H1 (cell line): Measurements from ENCODE around the gene ALPG. TPM values are rescaled to one million over a fixed set of nuclear protein-coding genes. Genes with fewer than 3 reads are reported as not detected.

Experiments used
- CTCF ChIA-PET: fragments of 300-600 bp; sonication (Branson Sonifier 250); formaldehyde crosslinking; loops from one replicate; lab custom pipeline; 2021; ENCODE audit not compliant: partially characterized antibody; lab: Charles Lee
- POLR2A ChIA-PET: fragments of 300-600 bp; sonication (Branson Sonifier 250); formaldehyde crosslinking; loops from one replicate; lab custom pipeline; 2021; ENCODE audit warnings: inconsistent platforms; ENCODE audit not compliant: partially characterized antibody; lab: Charles Lee
- DNase-seq, 2 experiments: peaks; one replicate each; pipeline versions ENCODE4 v3.0.0 to v3.0.0-alpha.2; 2010 to 2022; ENCODE audit warnings: low spot score in 2 of 2, low read depth in 1 of 2, mixed read lengths in 1 of 2
- FAIRE-seq: peaks from 2 replicates; lab custom pipeline; 2011; peaks lifted over from hg19 to GRCh38; lab: Jason Lieb, UNC
- H2AFZ ChIP-seq: 2 replicates; pipeline ENCODE4 v1.8.1; 2012; ENCODE audit warnings: low read length, inconsistent platforms
- H2AK5ac ChIP-seq: 2 replicates; pipeline ENCODE4 v1.6.1; 2013; ENCODE audit warnings: low read depth, low read length
- H2BK120ac ChIP-seq: replicated peaks from 2 replicates; pipeline ENCODE3; 2013; ENCODE audit warnings: low read depth, low read length, inconsistent platforms
- H2BK12ac ChIP-seq: 2 replicates; pipeline ENCODE4 v1.6.1; 2013; ENCODE audit warnings: low read depth, low read length
- H2BK15ac ChIP-seq: 2 replicates; pipeline ENCODE4 v1.6.1; 2013; ENCODE audit warnings: low read length
- H2BK20ac ChIP-seq: 2 replicates; pipeline ENCODE4 v1.6.1; 2013; ENCODE audit warnings: low read length
- H2BK5ac ChIP-seq: 2 replicates; pipeline ENCODE4 v1.6.1; 2013; ENCODE audit warnings: low read depth, low read length
- H3K14ac ChIP-seq: 2 replicates; pipeline ENCODE4 v1.6.1; 2013; ENCODE audit warnings: inconsistent platforms; ENCODE audit not compliant: insufficient read length
- H3K18ac ChIP-seq: 2 replicates; pipeline ENCODE4 v1.6.1; 2013; ENCODE audit warnings: low read length; ENCODE audit errors: extremely low read depth
- H3K23ac ChIP-seq: 2 replicates; pipeline ENCODE4 v1.6.1; 2013; ENCODE audit warnings: inconsistent platforms; ENCODE audit not compliant: insufficient read length
- H3K23me2 ChIP-seq: 2 replicates; pipeline ENCODE4 v1.6.1; 2013; ENCODE audit warnings: low read depth, low read length
- H3K27ac ChIP-seq: 2 replicates; pipeline ENCODE4 v1.6.1; 2011; ENCODE audit warnings: low read depth, low read length, inconsistent platforms
- H3K27me3 ChIP-seq, 4 experiments: replicated peaks in 1 of 4; 1 replicate in 1 of 4; 2 replicates in 3 of 4; pipeline versions ENCODE4 v1.6.1 to v1.8.1; 2011 to 2013; ENCODE audit warnings: low read length in 3 of 4, mild to moderate bottlenecking in 3 of 4, inconsistent platforms in 2 of 4, mixed read lengths in 2 of 4, moderate library complexity in 1 of 4; ENCODE audit not compliant: control insufficient read depth in 3 of 4, insufficient read depth in 3 of 4; ENCODE audit errors: extremely low read depth in 1 of 4
- H3K36me3 ChIP-seq, 4 experiments: 2 replicates each; pipeline versions ENCODE4 v1.6.1 to v1.8.1; 2011 to 2013; ENCODE audit warnings: mild to moderate bottlenecking in 4 of 4, low read length in 3 of 4, moderate library complexity in 2 of 4, control low read depth in 1 of 4, inconsistent platforms in 1 of 4; ENCODE audit not compliant: insufficient read depth in 4 of 4, control insufficient read depth in 2 of 4
- H3K4ac ChIP-seq: replicated peaks from 2 replicates; pipeline ENCODE3; 2013; ENCODE audit warnings: low read length, low read depth, mixed read lengths, inconsistent platforms; ENCODE audit not compliant: insufficient read length
- H3K4me1 ChIP-seq, 4 experiments: replicated peaks in 1 of 4; 1 replicate in 1 of 4; 2 replicates in 3 of 4; pipeline versions ENCODE4 v1.6.1 to v1.8.1; 2011 to 2013; ENCODE audit warnings: low read length in 3 of 4, inconsistent platforms in 2 of 4, mixed read lengths in 1 of 4; ENCODE audit not compliant: insufficient read depth in 4 of 4, control insufficient read depth in 3 of 4
- H3K4me2 ChIP-seq, 2 experiments: 2 replicates each; pipeline versions ENCODE4 v1.6.1 to v1.8.1; 2011 to 2013; ENCODE audit warnings: low read depth in 2 of 2, low read length in 2 of 2, control low read depth in 1 of 2, inconsistent platforms in 1 of 2, mild to moderate bottlenecking in 1 of 2; ENCODE audit not compliant: insufficient read depth in 1 of 2
- H3K4me3 ChIP-seq, 4 experiments: fragments of 200-600, 300-600 bp in 1 of 4; sonication (generic), shearing (Covaris generic), sonication (Bioruptor Twin) in 1 of 4; 2 replicates each; pipeline versions ENCODE4 v1.5.1 to v1.8.1; 2011 to 2016; ENCODE audit warnings: low read length in 4 of 4, low read depth in 3 of 4, control low read depth in 2 of 4, inconsistent platforms in 2 of 4, mild to moderate bottlenecking in 2 of 4, mixed read lengths in 1 of 4, moderate library complexity in 1 of 4; ENCODE audit not compliant: insufficient read depth in 2 of 4; ENCODE audit errors: extremely low read depth in 1 of 4
- H3K56ac ChIP-seq: replicated peaks from 2 replicates; pipeline ENCODE3; 2013; ENCODE audit warnings: low read depth, mild to moderate bottlenecking, mixed read lengths, low read length, inconsistent platforms; ENCODE audit not compliant: insufficient read length
- H3K79me1 ChIP-seq: 2 replicates; pipeline ENCODE4 v1.6.1; 2013; ENCODE audit warnings: low read depth, low read length, control low read depth
- H3K79me2 ChIP-seq, 2 experiments: 2 replicates each; pipeline versions ENCODE4 v1.6.1 to v1.8.1; 2012 to 2013; ENCODE audit warnings: low read length in 2 of 2, mild to moderate bottlenecking in 2 of 2, inconsistent platforms in 1 of 2; ENCODE audit not compliant: insufficient read depth in 2 of 2, control insufficient read depth in 1 of 2
- H3K9ac ChIP-seq, 4 experiments: replicated peaks in 1 of 4; 1 replicate in 1 of 4; 2 replicates in 3 of 4; pipeline versions ENCODE4 v1.6.1 to v1.8.1; 2011 to 2013; ENCODE audit warnings: low read depth in 3 of 4, low read length in 3 of 4, control low read depth in 2 of 4, mild to moderate bottlenecking in 2 of 4, moderate library complexity in 2 of 4, inconsistent platforms in 1 of 4; ENCODE audit errors: extremely low read depth in 1 of 4
- H3K9me3 ChIP-seq, 2 experiments: 2 replicates each; pipeline versions ENCODE4 v1.6.1 to v1.8.1; 2012 to 2013; ENCODE audit warnings: mild to moderate bottlenecking in 2 of 2, moderate library complexity in 2 of 2, control low read depth in 1 of 2, inconsistent platforms in 1 of 2, low read depth in 1 of 2, low read length in 1 of 2, mixed read lengths in 1 of 2; ENCODE audit not compliant: insufficient read depth in 2 of 2
- H4K20me1 ChIP-seq, 2 experiments: replicated peaks in 1 of 2; 2 replicates each; pipeline versions ENCODE3 to v1.8.1; 2011 to 2013; ENCODE audit warnings: inconsistent platforms in 2 of 2, low read length in 2 of 2, mild to moderate bottlenecking in 1 of 2; ENCODE audit not compliant: insufficient read depth in 2 of 2, control insufficient read depth in 1 of 2
- H4K5ac ChIP-seq: 2 replicates; pipeline ENCODE4 v1.6.1; 2013; ENCODE audit warnings: low read length, low read depth, mixed read lengths, inconsistent platforms; ENCODE audit not compliant: insufficient read length
- H4K8ac ChIP-seq: 2 replicates; pipeline ENCODE4 v1.8.0; 2013; ENCODE audit warnings: mild to moderate bottlenecking, moderate library complexity, low read length, inconsistent platforms; ENCODE audit not compliant: insufficient read depth; ENCODE audit errors: extremely low read depth
- H4K91ac ChIP-seq: replicated peaks from 2 replicates; pipeline ENCODE3; 2013; ENCODE audit warnings: low read length, mixed read lengths, inconsistent platforms; ENCODE audit not compliant: insufficient read length
- EGR1 ChIP-seq: IDR thresholded peaks from 2 replicates; pipeline ENCODE4 v1.6.1; 2011; ENCODE audit warnings: low read depth, low read length, borderline replicate concordance
- EZH2 ChIP-seq: fragments of 200-600 bp; sonication (generic); IDR thresholded peaks from 2 replicates; pipeline ENCODE4 v1.7.1; 2012; ENCODE audit warnings: low read depth, mild to moderate bottlenecking, moderate library complexity, low read length, inconsistent platforms; ENCODE audit not compliant: severe bottlenecking
- GABPA ChIP-seq: IDR thresholded peaks from 2 replicates; pipeline ENCODE4 v1.6.1; 2011; ENCODE audit warnings: mild to moderate bottlenecking, low read length, moderate library complexity, borderline replicate concordance; ENCODE audit not compliant: insufficient read depth
- GTF2F1 ChIP-seq: IDR thresholded peaks from 2 replicates; pipeline ENCODE4 v1.6.1; 2012; ENCODE audit warnings: low read depth, low read length, improper control_type of control experiment, borderline replicate concordance
- JUND ChIP-seq: IDR thresholded peaks from 2 replicates; pipeline ENCODE4 v1.6.1; 2011; ENCODE audit warnings: mild to moderate bottlenecking, improper control_type of control experiment, low read length
- KDM5A ChIP-seq: fragments of 200-600 bp; IDR thresholded peaks from 2 replicates; pipeline ENCODE4 v1.7.1; 2012; ENCODE audit warnings: mild to moderate bottlenecking, low read length, inconsistent platforms, mixed read lengths
- MAX ChIP-seq: IDR thresholded peaks from 2 replicates; pipeline ENCODE4 v1.6.1; 2012; ENCODE audit warnings: inconsistent platforms
- PHF8 ChIP-seq: fragments of 200-600 bp; sonication (generic); conservative IDR thresholded peaks from 2 replicates; pipeline ENCODE4 v1.7.1; 2012; ENCODE audit warnings: low read depth, mild to moderate bottlenecking, inconsistent platforms, low read length, moderate library complexity
- RBBP5 ChIP-seq: IDR thresholded peaks from 2 replicates; pipeline ENCODE4 v1.7.1; 2012; ENCODE audit warnings: low read depth, mild to moderate bottlenecking, inconsistent platforms, low read length, moderate library complexity, borderline replicate concordance
- RNF2 ChIP-seq: fragments of 200-900, 300-1000 bp; sonication (generic); IDR thresholded peaks from 2 replicates; pipeline ENCODE4 v1.7.1; 2016; ENCODE audit warnings: borderline replicate concordance, low read depth, mild to moderate bottlenecking, antibody characterized with exemption, low read length; ENCODE audit not compliant: poor library complexity, severe bottlenecking; ENCODE audit errors: missing control alignments
- SIX5 ChIP-seq: IDR thresholded peaks from 2 replicates; pipeline ENCODE4 v1.6.1; 2011; ENCODE audit warnings: mild to moderate bottlenecking, low read depth, low read length
- TAF7 ChIP-seq: optimal IDR thresholded peaks from 2 replicates; pipeline ENCODE3; 2011; ENCODE audit warnings: low read depth, mild to moderate bottlenecking, inconsistent platforms, low read length, moderate library complexity, borderline replicate concordance
- TBP ChIP-seq: IDR thresholded peaks from 2 replicates; pipeline ENCODE4 v1.6.1; 2011; ENCODE audit warnings: low read depth, low read length, improper control_type of control experiment
- ZNF274 ChIP-seq: IDR thresholded peaks from 2 replicates; pipeline ENCODE4 v1.7.0; 2012; ENCODE audit warnings: low read length, borderline replicate concordance; ENCODE audit errors: extremely low read depth
- WGBS, 2 experiments: shearing (Covaris generic) in 1 of 2; methylation state at CpG; one replicate each; pipeline versions ENCODE4 v1.1.6 to v1.1.7; 2013 to 2015; ENCODE audit warnings: low lambda C conversion rate in 2 of 2, mixed read lengths in 2 of 2, inconsistent platforms in 1 of 2, low coverage in 1 of 2, missing lambda C conversion rate in 1 of 2; ENCODE audit not compliant: insufficient replicate concordance in 2 of 2, insufficient coverage in 1 of 2, insufficient read length in 1 of 2; ENCODE audit errors: extremely low coverage in 1 of 2, missing lambda C conversion rate in 1 of 2; 5-methylcytosine and 5-hydroxymethylcytosine counted together
- polyA plus RNA-seq, 7 experiments: library from polyadenylated mRNA; depleted of rRNA in 3 of 7; stranded (reverse) in 5 of 7; unstranded in 2 of 7; fragments of >200 nt in 5 of 7; fragments of 200-250 nt in 2 of 7; gene quantifications; 1 replicate in 5 of 7; 2 replicates in 1 of 7; 4 replicates in 1 of 7; pipeline versions ENCODE4 v1.2.1 to v1.2.3, GENCODE V29; 2011 to 2013; ENCODE audit warnings: missing spikeins in 2 of 7, mixed read lengths in 2 of 7
- total RNA-seq: library from RNA; stranded (reverse); fragmentation: NEBNext Ultra II Directional; extraction: Animal tissue kit (Norgen Biotek cat#: 25700); gene quantifications from 2 replicates; pipeline ENCODE4 v1.2.1, GENCODE V29; 2021

Gene ALPG
- total and polyA plus RNA-seq, 2 of the 8 experiments (the other 6 are each of a cell fraction or from before 2014, with no cell fraction given), result 0.56 to 2.1 TPM

DNA sequence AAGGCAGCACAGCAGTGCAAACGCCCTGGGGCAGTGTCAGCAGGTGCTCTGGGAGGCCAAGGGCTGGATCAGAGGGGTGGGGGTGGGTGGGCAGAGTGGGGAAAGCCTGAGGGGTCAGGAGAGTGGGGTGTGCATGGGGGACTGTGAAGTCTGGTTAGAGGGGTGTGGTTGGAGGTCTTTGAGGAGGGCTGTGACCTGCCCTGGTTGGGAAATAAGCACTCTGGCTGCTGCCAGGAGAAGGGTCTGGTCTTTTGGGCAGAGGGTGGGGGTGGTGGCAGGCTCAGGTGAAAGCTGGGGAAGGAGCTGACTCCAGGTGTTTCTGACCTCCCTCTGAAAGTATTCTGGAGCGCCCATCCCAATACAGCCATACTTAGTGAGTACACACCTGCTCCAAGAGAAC is 53.5 kb downstream of the ALPG start:
- Histone ChIP-seq H3K4me3 (no peak overlapping the region), H2BK20ac (no peak overlapping the region), H4K8ac (no peak overlapping the region), H4K20me1 (no peaks in the 10 kb centered on the region), H3K9ac (no peak overlapping the region), H3K27me3 (no peaks in the 10 kb centered on the region), H2BK15ac (no peak overlapping the region), H3K23ac (no peak overlapping the region), H3K4me1 (peaks cover 0 to 3% (median 0%) of the 10 kb centered on the region in 4 experiments; a peak in 1 of 7 replicates), H2BK5ac (no peak overlapping the region), H3K23me2 (no peaks in the 10 kb centered on the region), H3K79me2 (no peaks in the 10 kb centered on the region), H2AFZ (no peak overlapping the region), H3K18ac (no peak overlapping the region), H3K36me3 (no peaks in the 10 kb centered on the region), H3K56ac (no peak overlapping the region), H2BK120ac (no peak overlapping the region), H2AK5ac (no peak overlapping the region), H4K5ac (no peak overlapping the region), H2BK12ac (no peak overlapping the region), H3K4ac (no peak overlapping the region), H3K14ac (no peak overlapping the region), H3K27ac (no peak overlapping the region), H4K91ac (no peak overlapping the region), H3K9me3 (no peaks in the 10 kb centered on the region), H3K79me1 (no peaks in the 10 kb centered on the region), H3K4me2 (no peak overlapping the region)
- CTCF ChIA-PET, result interaction anchor here (0.5 to 7.9 kb wide), 6 partner anchors 13 to 143 kb away, joined by 3 to 66 read pairs (median 6); partner anchors contain the start of gene PRSS56
- FAIRE-seq (no peak), DNase-seq (no peak)
- POLR2A ChIA-PET, result no interaction called here
- 100% methylated on average over 2 of the region's 2 CpGs; no CpG with 5 or more reads in 1 of the 2 experiments for WGBS, 2 experiments
- TF ChIP-seq GABPA (no peak), JUND (no peak), TAF7 (no peak), RBBP5 (no peak), EGR1 (no peak), TBP (no peak), MAX (no peak), PHF8 (no peak), ZNF274 (no peak), SIX5 (no peak), KDM5A (no peak), EZH2 (no peak), RNF2 (no peak), GTF2F1 (no peak)
